HCT116 (cell line): Measurements from ENCODE around the gene FRAS1. TPM values are rescaled to one million over a fixed set of nuclear protein-coding genes. Genes with fewer than 3 reads are reported as not detected.

Source experiments
- ATAC-seq: fragments of 200-7000 bp; cut with Tn5 transposase; 2 replicates; pipeline ENCODE4 v1.9.1; 2020; ENCODE audit warnings: mild to moderate bottlenecking, moderate library complexity
- BruUV-seq: library from RNA; stranded (reverse); fragments of 400-500 nt; replicated peaks from 2 replicates; lab custom pipeline; 2021; lab: Mats Ljungman, UMichigan
- CTCF ChIA-PET: fragments of 300-600 bp; sonication (Branson Sonifier 250); formaldehyde crosslinking; loops from one replicate; lab custom pipeline; 2021; ENCODE audit warnings: antibody characterized with exemption; lab: Charles Lee
- POLR2A ChIA-PET: fragments of 300-600, 350-600 bp; sonication (Branson Sonifier 250); formaldehyde crosslinking; loops from one replicate; lab custom pipeline; 2021; ENCODE audit warnings: antibody characterized with exemption; lab: Charles Lee
- RAD21 ChIA-PET, 2 experiments: fragments of 300-600 bp; sonication (Branson Sonifier 250); formaldehyde crosslinking; loops; one replicate each; lab custom pipeline; 2023; ENCODE audit warnings: low total read pairs in 2 of 2; ENCODE audit not compliant: uncharacterized antibody in 2 of 2, unreplicated experiment in 2 of 2, low non-redundant PET in 1 of 2; lab: Charles Lee
- DNase-seq: peaks from one replicate; pipeline ENCODE4 v3.0.0-alpha.2; 2010; ENCODE audit warnings: low read depth, low spot score
- H2AFZ ChIP-seq: fragments of 200-600 bp; shearing (Covaris generic), sonication (generic); 2 replicates; pipeline ENCODE4 v1.6.1; 2017; ENCODE audit warnings: low read depth, mixed run types, mixed read lengths, antibody characterized with exemption, low read length; ENCODE audit not compliant: poor library complexity, severe bottlenecking
- H3K27ac ChIP-seq: 2 replicates; pipeline ENCODE4 v1.5.1; 2012; ENCODE audit warnings: low read depth, low read length
- H3K27me3 ChIP-seq: fragments of 200-600 bp; sonication (generic); 2 replicates; pipeline ENCODE4 v1.6.1; 2016; ENCODE audit warnings: mixed run types, low read length, mixed read lengths; ENCODE audit not compliant: insufficient read depth
- H3K36me3 ChIP-seq, 2 experiments: fragments of 200-500 bp in 1 of 2; fragments of 200-600 bp in 1 of 2; sonication (Bioruptor generic) in 1 of 2; sonication (generic) in 1 of 2; 2 replicates each; pipeline versions ENCODE4 v1.5.1 to v1.6.1; 2014 to 2016; ENCODE audit warnings: low read length in 2 of 2, inconsistent platforms in 1 of 2, mixed read lengths in 1 of 2, mixed run types in 1 of 2; ENCODE audit not compliant: insufficient read depth in 2 of 2, control insufficient read depth in 1 of 2
- H3K4me1 ChIP-seq, 2 experiments: fragments of 200-600 bp in 1 of 2; sonication (generic) in 1 of 2; 2 replicates each; pipeline versions ENCODE4 v1.5.1 to v1.6.1; 2012 to 2017; ENCODE audit warnings: low read length in 2 of 2, inconsistent platforms in 1 of 2, mild to moderate bottlenecking in 1 of 2, mixed read lengths in 1 of 2, mixed run types in 1 of 2, moderate library complexity in 1 of 2; ENCODE audit not compliant: insufficient read depth in 2 of 2, control insufficient read depth in 1 of 2
- H3K4me2 ChIP-seq: fragments of 200-600 bp; sonication (generic); 2 replicates; pipeline ENCODE4 v1.6.1; 2017; ENCODE audit warnings: mixed run types, low read length, mixed read lengths
- H3K4me3 ChIP-seq, 2 experiments: fragments of 200-600 bp in 1 of 2; sonication (generic) in 1 of 2; replicated peaks in 1 of 2; 2 replicates each; pipeline ENCODE4 v1.5.1; 2011 to 2016; ENCODE audit warnings: low read length in 2 of 2, control low read depth in 1 of 2, low read depth in 1 of 2, mild to moderate bottlenecking in 1 of 2, mixed read lengths in 1 of 2, mixed run types in 1 of 2
- H3K79me2 ChIP-seq: fragments of 200-600 bp; sonication (generic); 2 replicates; pipeline ENCODE4 v1.6.1; 2017; ENCODE audit warnings: mild to moderate bottlenecking, mixed run types, low read length, moderate library complexity, mixed read lengths; ENCODE audit not compliant: insufficient read depth
- H3K9ac ChIP-seq: fragments of 200-600 bp; sonication (generic); 2 replicates; pipeline ENCODE4 v1.6.1; 2016; ENCODE audit warnings: low read length, mixed read lengths
- H3K9me2 ChIP-seq: fragments of 200-600 bp; sonication (generic), shearing (Covaris generic); 2 replicates; pipeline ENCODE4 v1.6.1; 2017; ENCODE audit warnings: mixed run types, mild to moderate bottlenecking, moderate library complexity; ENCODE audit not compliant: insufficient read depth
- H3K9me3 ChIP-seq, 2 experiments: fragments of 200-500 bp in 1 of 2; fragments of 200-600 bp in 1 of 2; sonication (Bioruptor generic) in 1 of 2; sonication (generic) in 1 of 2; 2 replicates each; pipeline ENCODE4 v1.6.1; 2014 to 2017; ENCODE audit warnings: low read length in 2 of 2, mixed read lengths in 2 of 2, inconsistent platforms in 1 of 2, low read depth in 1 of 2, mild to moderate bottlenecking in 1 of 2, mixed run types in 1 of 2, moderate library complexity in 1 of 2; ENCODE audit not compliant: control insufficient read depth in 1 of 2, insufficient read depth in 1 of 2
- H4K20me1 ChIP-seq: fragments of 200-600 bp; sonication (generic), shearing (Covaris generic); 2 replicates; pipeline ENCODE4 v1.6.1; 2017; ENCODE audit warnings: mixed run types, mild to moderate bottlenecking, moderate library complexity; ENCODE audit not compliant: insufficient read depth
- ATF3 ChIP-seq: IDR thresholded peaks from 2 replicates; pipeline ENCODE4 v1.6.1; 2012
- CBX3 ChIP-seq: IDR thresholded peaks from 2 replicates; pipeline ENCODE4 v1.6.1; 2012; ENCODE audit warnings: low read depth
- CEBPB ChIP-seq: IDR thresholded peaks from 2 replicates; pipeline ENCODE4 v1.6.1; 2012; ENCODE audit warnings: low read depth
- EGR1 ChIP-seq: IDR thresholded peaks from 2 replicates; pipeline ENCODE4 v1.6.1; 2012; ENCODE audit warnings: low read depth
- EZH2 ChIP-seq: fragments of 200-600 bp; sonication (generic); IDR thresholded peaks from 2 replicates; pipeline ENCODE4 v1.6.1; 2017; ENCODE audit warnings: antibody characterized with exemption, mixed run types
- JUND ChIP-seq: IDR thresholded peaks from 2 replicates; pipeline ENCODE4 v1.6.1; 2012
- POLR2A ChIP-seq: IDR thresholded peaks from 2 replicates; pipeline ENCODE4 v1.7.0; 2011; ENCODE audit warnings: borderline replicate concordance; ENCODE audit not compliant: insufficient read depth, insufficient read length; ENCODE audit errors: extremely low read depth
- RAD21 ChIP-seq: IDR thresholded peaks from 2 replicates; pipeline ENCODE4 v1.6.1; 2012; ENCODE audit warnings: low read depth, mild to moderate bottlenecking
- REST ChIP-seq: IDR thresholded peaks from 2 replicates; pipeline ENCODE4 v1.6.1; 2012; ENCODE audit warnings: low read depth
- SIN3A ChIP-seq: IDR thresholded peaks from 2 replicates; pipeline ENCODE4 v1.6.1; 2012; ENCODE audit warnings: low read depth
- SRF ChIP-seq: IDR thresholded peaks from 2 replicates; pipeline ENCODE4 v1.6.1; 2012; ENCODE audit warnings: low read depth
- YY1 ChIP-seq: IDR thresholded peaks from 2 replicates; pipeline ENCODE4 v1.6.1; 2011; ENCODE audit warnings: low read length, low read depth, moderate library complexity, mild to moderate bottlenecking; ENCODE audit not compliant: insufficient replicate concordance; ENCODE audit errors: extremely low read depth
- ZBTB33 ChIP-seq: IDR thresholded peaks from 2 replicates; pipeline ENCODE4 v1.6.1; 2011; ENCODE audit warnings: mild to moderate bottlenecking, low read length, moderate library complexity; ENCODE audit not compliant: insufficient replicate concordance; ENCODE audit errors: extremely low read depth
- ZNF274 ChIP-seq: fragments of 200-500 bp; sonication (Bioruptor generic); IDR thresholded peaks from 2 replicates; pipeline ENCODE4 v1.6.1; 2014; ENCODE audit warnings: mild to moderate bottlenecking, low read depth, low read length, inconsistent platforms
- intact Hi-C: fragments of 100-400 bp; cut with micrococcal nuclease; formaldehyde crosslinking; loops from 2 replicates; pipeline ENCODE4 v1.10.0; 2022
- total RNA-seq: library from RNA; stranded (reverse); gene quantifications from one replicate; pipeline ENCODE4 v1.2.1, GENCODE V29; 2021; ENCODE audit not compliant: unreplicated experiment
- TF ChIP-seq, protein P1 (sequence below): IDR thresholded peaks from 2 replicates; pipeline ENCODE4 v1.6.1; 2012

FRAS1 gene
- total RNA-seq, 1 experiment from 2014 or later, result 33.5 TPM

GRCh38 chr4:78323439-78323838, 266.3 kb downstream of the FRAS1 start:
- no peak overlapping the region for H3K4me2 ChIP-seq
- no peak overlapping the region for H2AFZ ChIP-seq
- intact Hi-C loops, result no loop called here
- H3K4me3 ChIP-seq, result no peak overlapping the region
- H3K27ac ChIP-seq, result no peak overlapping the region
- DNase-seq, result no peak
- no peaks in the 10 kb centered on the region for H3K27me3 ChIP-seq
- CTCF ChIA-PET, result no interaction called here
- H3K9ac ChIP-seq, result no peak overlapping the region
- H3K9me3 ChIP-seq, result no peaks in the 10 kb centered on the region
- no peaks in the 10 kb centered on the region for H3K36me3 ChIP-seq
- no peaks in the 10 kb centered on the region for H3K79me2 ChIP-seq
- H3K9me2 ChIP-seq, result no peaks in the 10 kb centered on the region
- no peaks in the 10 kb centered on the region for H3K4me1 ChIP-seq
- RAD21 ChIA-PET, result no interaction called here
- TF ChIP-seq, protein P1, sequence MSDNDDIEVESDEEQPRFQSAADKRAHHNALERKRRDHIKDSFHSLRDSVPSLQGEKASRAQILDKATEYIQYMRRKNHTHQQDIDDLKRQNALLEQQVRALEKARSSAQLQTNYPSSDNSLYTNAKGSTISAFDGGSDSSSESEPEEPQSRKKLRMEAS, result no peak
- TF ChIP-seq REST (no peak), JUND (no peak), ZNF274 (no peak), POLR2A (no peak), ZBTB33 (no peak), ATF3 (no peak), SIN3A (no peak), EGR1 (no peak), RAD21 (no peak), EZH2 (no peak), CEBPB (no peak), CBX3 (no peak), SRF (no peak), YY1 (no peak)
- no peaks in the 10 kb centered on the region for H4K20me1 ChIP-seq
- no TSS peak for BruUV-seq
- POLR2A ChIA-PET, result no interaction called here
- ATAC-seq, result peak; percentile 52
